A549 treated with AZD2906 at 1 μM for 4 hours (cell line): ENCODE data around the gene CDC25C. TPM values are rescaled to one million over a fixed set of nuclear protein-coding genes. Genes with fewer than 3 reads are reported as not detected.

ENCODE experiments used
- total RNA-seq: library from RNA; stranded (reverse); fragments of 200-300 nt; extraction: Qiagen RNA extraction; gene quantifications from 5 replicates; pipeline ENCODE4 v1.2.3, GENCODE V29; 2022

Gene CDC25C
- total RNA-seq, result 8.7 to 12.0 TPM (median 9.2 TPM) in 5 replicates

DNA sequence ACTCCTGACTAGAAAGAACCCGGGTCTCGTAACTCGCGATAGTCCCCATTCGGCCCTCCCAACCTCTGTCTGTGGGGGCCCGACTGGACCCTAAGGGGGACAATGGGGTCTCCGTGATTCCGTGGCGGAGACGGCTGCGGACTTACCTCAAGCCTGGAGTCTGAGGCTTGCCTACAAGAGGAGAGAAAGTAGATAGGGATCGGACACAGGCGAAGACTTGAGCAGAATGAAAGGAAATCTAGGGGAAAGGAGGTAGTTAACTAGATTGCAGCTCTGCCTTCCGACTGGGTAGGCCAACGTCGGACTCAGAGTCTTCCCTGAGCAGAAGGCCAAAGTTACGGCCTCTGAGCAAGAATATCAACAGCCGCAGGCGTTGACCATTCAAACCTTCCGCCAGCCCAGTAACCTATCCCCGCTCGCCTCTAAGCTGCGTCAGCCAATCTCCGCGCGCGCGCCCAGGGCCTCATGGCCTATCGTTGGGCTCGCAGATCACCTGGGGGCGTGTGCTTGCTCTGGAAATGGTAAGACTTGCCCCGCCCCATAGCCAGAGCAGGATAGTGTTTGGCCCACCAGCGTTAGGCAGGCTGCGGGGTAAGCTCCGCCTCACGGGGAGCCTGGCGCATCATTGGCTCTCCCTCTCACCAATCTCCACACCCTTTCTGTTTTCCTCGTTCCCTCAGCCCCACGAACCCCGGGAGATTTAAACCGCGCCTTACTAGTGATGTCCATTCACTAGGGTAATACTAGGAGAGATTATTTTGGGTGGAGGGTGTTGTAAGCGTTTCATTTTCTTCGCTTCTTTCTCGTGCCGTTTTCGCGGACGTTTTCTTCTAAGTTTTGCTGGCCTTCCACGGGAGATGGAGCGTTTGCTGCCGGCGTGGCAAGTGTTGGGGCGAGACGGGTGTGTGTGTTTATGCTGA, at the start of gene CDC25C:
Gene CDC25C (minus strand): TSS at position 356 of the 920 bp plus-strand sequence. CDS start 624 bp downstream, outside the sequence.

DNA sequence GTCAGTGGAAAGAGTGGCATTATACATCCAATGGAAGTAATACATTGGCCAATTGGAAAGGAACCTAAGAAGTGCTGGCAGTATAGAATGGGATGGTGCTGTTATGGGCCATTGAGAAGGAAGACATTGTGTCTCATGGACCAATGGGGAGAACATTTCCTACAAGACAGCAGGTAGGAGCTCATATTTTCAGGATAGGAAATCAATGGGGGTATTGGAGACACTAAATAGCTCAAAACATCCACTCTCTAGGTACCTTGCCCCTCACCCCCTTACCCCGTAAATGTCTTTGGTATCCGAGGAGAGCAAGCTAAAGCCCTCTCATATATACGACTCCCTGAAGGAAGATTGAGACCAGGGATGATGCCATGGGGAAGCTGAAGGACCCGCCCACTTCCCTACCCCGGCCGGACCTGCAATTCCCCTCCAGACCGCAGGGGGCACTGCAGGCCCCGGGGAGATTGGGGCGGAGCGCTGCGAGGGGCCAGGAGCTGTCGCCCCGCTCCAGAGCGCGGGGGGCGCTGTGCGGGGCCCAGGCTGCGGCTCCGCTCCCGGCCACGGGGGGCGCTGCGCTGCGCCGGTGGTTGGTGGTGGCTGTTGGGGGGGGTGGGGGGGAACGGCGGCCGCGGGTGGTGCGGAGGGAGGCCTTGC, 20.6 kb upstream of the CDC25C start, which contains the start of gene KDM3B:
Gene KDM3B (plus strand): TSS at position 615 of the 651 bp plus-strand sequence. CDS start 111 bp downstream, outside the sequence.

DNA sequence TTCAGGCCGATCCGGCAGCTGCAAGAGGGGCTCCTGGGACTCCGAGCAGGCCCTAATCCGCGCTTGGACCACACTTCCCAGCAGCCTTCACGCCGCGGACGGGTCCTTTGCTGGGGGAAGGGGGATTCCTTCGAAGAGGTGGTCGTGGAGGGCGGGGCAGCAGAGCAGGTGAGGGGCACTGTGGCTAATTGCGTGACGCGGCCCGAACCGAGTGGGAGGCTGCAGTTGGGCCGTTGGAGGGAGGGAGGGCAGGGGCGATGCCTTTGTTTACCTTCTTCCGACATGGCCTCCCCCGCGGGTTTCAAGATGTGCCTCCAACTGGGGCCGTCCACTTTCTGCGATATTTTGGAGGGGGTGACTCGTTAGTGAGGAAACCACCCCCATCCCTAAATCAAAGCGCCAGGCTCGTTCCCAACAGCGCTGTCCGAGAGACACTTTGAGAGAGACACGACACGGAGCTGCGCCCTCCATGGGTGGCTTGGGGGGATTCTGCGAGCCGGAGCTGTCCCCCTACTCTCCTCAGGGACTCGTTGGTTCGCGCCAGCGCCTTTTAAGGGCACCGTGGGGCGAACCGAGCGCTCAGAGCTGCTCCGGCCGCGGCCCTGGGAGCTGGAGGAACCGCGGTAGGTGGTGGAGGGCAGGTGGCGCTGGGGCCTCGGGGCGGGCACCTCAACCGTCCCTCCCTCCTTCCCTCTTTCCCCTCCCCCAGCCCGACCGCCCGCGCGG, 6.2 kb upstream of the CDC25C start, which contains the start of gene FAM53C:
Gene FAM53C (plus strand): TSS at position 582 of the 726 bp plus-strand sequence. CDS start 3,070 bp downstream, outside the sequence.

DNA sequence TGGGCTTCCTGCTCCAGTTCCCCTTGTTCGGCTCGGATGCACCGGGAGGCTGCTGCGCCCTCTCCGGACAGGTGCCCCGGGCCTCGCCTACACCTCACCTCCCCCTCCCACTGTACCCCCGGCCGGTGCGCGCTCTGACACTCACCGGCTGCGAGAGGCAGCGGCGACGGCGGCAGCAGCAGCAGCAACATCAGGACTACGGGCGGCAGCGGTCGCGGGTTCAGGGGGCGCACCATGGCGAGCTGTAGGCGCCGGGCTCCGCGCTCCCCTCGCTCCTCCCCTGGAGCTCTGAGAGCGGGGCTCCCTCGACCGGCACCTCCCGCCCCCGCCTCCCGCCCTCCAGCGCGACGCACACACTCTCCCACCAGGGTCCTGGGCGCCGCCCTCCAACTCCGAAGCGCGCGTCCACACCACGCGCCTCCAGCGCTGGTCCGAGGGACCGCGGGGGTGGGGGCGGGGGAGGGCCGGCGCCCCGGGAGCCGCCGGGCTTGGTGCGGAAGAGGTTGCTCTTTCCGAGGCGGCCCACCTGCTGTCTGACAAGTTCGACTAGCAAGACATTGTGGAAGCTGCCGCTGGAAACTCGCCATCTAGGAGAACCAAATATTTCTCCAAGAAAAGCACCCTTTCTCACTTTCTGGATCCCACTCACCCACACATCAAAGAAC, 57.3 kb downstream of the CDC25C start, which contains the start of gene GFRA3:
Gene GFRA3 (minus strand): TSS at position 433 of the 665 bp plus-strand sequence. CDS start 197 bp downstream, at position 236.

Other genes with a start within 250 kb of the CDC25C start
- not detected in 5 replicates for gene WNT8A, start 247.8 kb downstream of the CDC25C start, total RNA-seq
- gene NME5, start 192.4 kb downstream of the CDC25C start, total RNA-seq, result not detected in 5 replicates
- 40.8 to 52.2 TPM (median 44.4 TPM) in 5 replicates for gene BRD8, start 153.2 kb downstream of the CDC25C start, total RNA-seq
- 36.3 to 47.1 TPM (median 41.8 TPM) in 5 replicates for gene KIF20A, start 152.7 kb downstream of the CDC25C start, total RNA-seq
- gene CDC23, start 118.5 kb downstream of the CDC25C start, total RNA-seq, result 22.3 to 34.2 TPM (median 25.5 TPM) in 5 replicates
- 0.06 to 0.14 TPM (median 0.10 TPM) in 4 of 5 replicates, not detected in the other for gene GFRA3, start 57.2 kb downstream of the CDC25C start, total RNA-seq
- 18.5 to 20.2 TPM (median 19.0 TPM) in 5 replicates for gene FAM53C, start 6.5 kb upstream of the CDC25C start, total RNA-seq
- gene KDM3B, start 20.9 kb upstream of the CDC25C start, total RNA-seq, result 35.8 to 47.6 TPM (median 38.7 TPM) in 5 replicates
- 5.8 to 8.2 TPM (median 7.1 TPM) in 5 replicates for gene REEP2, start 107.3 kb upstream of the CDC25C start, total RNA-seq
- 7.7 to 12.4 TPM (median 11.2 TPM) in 5 replicates for gene EGR1, start 133.7 kb upstream of the CDC25C start, total RNA-seq
- 112 to 143 TPM (median 116 TPM) in 5 replicates for gene ETF1, start 211.4 kb upstream of the CDC25C start, total RNA-seq
- gene HSPA9, start 243.6 kb upstream of the CDC25C start, total RNA-seq, result 292 to 364 TPM (median 309 TPM) in 5 replicates